GM19239 (cell line): ENCODE data around the gene KLF15.

Source experiments
- DNase-seq: peaks from one replicate; pipeline ENCODE4 v3.0.0; 2011; ENCODE audit warnings: low spot score; ENCODE audit not compliant: insufficient read length
- FAIRE-seq: peaks from 2 replicates; lab custom pipeline; 2011; peaks lifted over from hg19 to GRCh38; lab: Jason Lieb, UNC

The KLF15 gene

GRCh38 chr3:126349611-126350501 is 7.4 kb downstream of the KLF15 start:
- DNase-seq (no peak), FAIRE-seq (no peak)

GRCh38 chr3:126349071-126349470 is 8.1 kb downstream of the KLF15 start:
- no peak for FAIRE-seq

GRCh38 chr3:126348308-126348920 is 8.8 kb downstream of the KLF15 start:
- FAIRE-seq: no peak
- DNase-seq: no peak

More at GRCh38 chr3:126349071-126349470, 8.1 kb downstream of the KLF15 start:
- DNase-seq: no peak

- FAIRE-seq (no peak), DNase-seq (no peak)
Observed at GRCh38 chr3:126347543-126348161, 9.6 kb downstream of the KLF15 start.

- FAIRE-seq: no peak
Observed at GRCh38 chr3:126346466-126346865, 10.7 kb downstream of the KLF15 start.

GRCh38 chr3:126345641-126346460 is 11.4 kb downstream of the KLF15 start:
- DNase-seq (no peak), FAIRE-seq (no peak)

More at GRCh38 chr3:126346466-126346865, 10.7 kb downstream of the KLF15 start:
- DNase-seq: no peak

GRCh38 chr3:126345231-126345630 is 12.0 kb downstream of the KLF15 start:
- DNase-seq (no peak), FAIRE-seq (no peak)

GRCh38 chr3:126344380-126345041 is 12.7 kb downstream of the KLF15 start:
- no peak for FAIRE-seq
- DNase-seq: no peak

- no peak for FAIRE-seq
- DNase-seq: no peak
Observed at GRCh38 chr3:126343649-126344035, 13.6 kb downstream of the KLF15 start.

- DNase-seq (no peak), FAIRE-seq (no peak)
Observed at GRCh38 chr3:126342991-126343648, 14.1 kb downstream of the KLF15 start.

GRCh38 chr3:126342211-126342610 is 15.0 kb downstream of the KLF15 start:
- DNase-seq (no peak), FAIRE-seq (no peak)

- FAIRE-seq (no peak), DNase-seq (no peak)
Observed at GRCh38 chr3:126341755-126342150, 15.5 kb downstream of the KLF15 start.

GRCh38 chr3:126340943-126341754 is 16.1 kb downstream of the KLF15 start:
- no peak for FAIRE-seq

GRCh38 chr3:126340596-126340942 is 16.6 kb downstream of the KLF15 start:
- FAIRE-seq: no peak
- DNase-seq: no peak

More at GRCh38 chr3:126340943-126341754, 16.1 kb downstream of the KLF15 start:
- no peak for DNase-seq

- FAIRE-seq (no peak), DNase-seq (no peak)
Observed at GRCh38 chr3:126340081-126340511, 17.1 kb downstream of the KLF15 start.

GRCh38 chr3:126339466-126339865 is 17.7 kb downstream of the KLF15 start:
- DNase-seq (no peak), FAIRE-seq (no peak)

GRCh38 chr3:126338790-126339288 is 18.4 kb downstream of the KLF15 start:
- DNase-seq (no peak), FAIRE-seq (no peak)

GRCh38 chr3:126337980-126338651 is 19.1 kb downstream of the KLF15 start:
- DNase-seq (no peak), FAIRE-seq (no peak)
